Thoracic aorta (tissue), 2 donors: ENCODE results near the gene PLSCR1. TPM values are rescaled to one million over a fixed set of nuclear protein-coding genes. Genes with fewer than 3 reads are reported as not detected.

ENCODE experiments used
- ATAC-seq: fragments of 150-250 bp; one replicate; pipeline ENCODE4 v1.8.0; 2017; ENCODE audit warnings: low read depth; ENCODE audit not compliant: insufficient number of reproducible peaks, low FRiP score
- DNase-seq: peaks from one replicate; pipeline ENCODE4 v3.0.0-alpha.2; 2020; ENCODE audit warnings: low spot score
- H3K27ac ChIP-seq, 2 donors: fragments of 200-600 bp; sonication (generic); 1 replicate in 1 of 2; 2 replicates in 1 of 2; pipeline ENCODE4 v1.5.1; 2016; ENCODE audit warnings: mild to moderate bottlenecking in 2 of 2, moderate library complexity in 2 of 2
- H3K27me3 ChIP-seq: fragments of 200-600 bp; sonication (generic); replicated peaks from 2 replicates; pipeline ENCODE4 v1.6.0; 2016; ENCODE audit warnings: mild to moderate bottlenecking; ENCODE audit not compliant: insufficient read depth
- H3K36me3 ChIP-seq: fragments of 200-600 bp; sonication (generic); one replicate; pipeline ENCODE4 v1.5.1; 2016
- H3K4me1 ChIP-seq, 2 donors: fragments of 200-600 bp; sonication (generic); 1 replicate in 1 of 2; 2 replicates in 1 of 2; pipeline versions ENCODE4 v1.5.1 to v1.6.0; 2016; ENCODE audit warnings: low read depth in 2 of 2, mild to moderate bottlenecking in 1 of 2; ENCODE audit not compliant: control insufficient read depth in 1 of 2
- H3K4me3 ChIP-seq: fragments of 200-600 bp; sonication (generic); 2 replicates; pipeline ENCODE4 v1.5.1; 2016; ENCODE audit warnings: mild to moderate bottlenecking
- H3K9me3 ChIP-seq: fragments of 200-600 bp; sonication (generic); 2 replicates; pipeline ENCODE4 v1.5.1; 2016
- CTCF ChIP-seq: fragments of 200-600 bp; sonication (generic); IDR thresholded peaks from one replicate; pipeline ENCODE4 v1.5.1; 2019; ENCODE audit warnings: antibody characterized with exemption
- total RNA-seq, 2 donors: library from RNA; depleted of rRNA; stranded (reverse); fragments of >200 nt; gene quantifications; one replicate each; pipeline versions ENCODE4 v1.1.0 to v1.2.3, GENCODE V29; 2016

PLSCR1 gene
- total RNA-seq, 2 donors from 2014 or later = 116 to 565 TPM

- H3K27me3 ChIP-seq = no peaks in the 10 kb centered on the region
- no peak for ATAC-seq
- no peak for TF ChIP-seq CTCF
These were observed 24.9 kb upstream of the PLSCR1 start for GRCh38 chr3:146569314-146569713.

GRCh38 chr3:146566138-146566537 is 21.7 kb upstream of the PLSCR1 start:
- no peak overlapping the region for H3K4me3 ChIP-seq
- DNase-seq = no peak
- no peaks in the 10 kb centered on the region for H3K27me3 ChIP-seq
- no peaks in the 10 kb centered on the region for H3K36me3 ChIP-seq
- H3K27ac ChIP-seq = no peak overlapping the region
- no peaks in the 10 kb centered on the region for H3K4me1 ChIP-seq
- no peak for TF ChIP-seq CTCF
- H3K9me3 ChIP-seq = no peaks in the 10 kb centered on the region
- no peak for ATAC-seq

More at GRCh38 chr3:146569314-146569713, 24.9 kb upstream of the PLSCR1 start:
- Histone ChIP-seq H3K4me3 (no peak overlapping the region), H3K9me3 (no peaks in the 10 kb centered on the region), H3K4me1 (no peaks in the 10 kb centered on the region), H3K36me3 (no peaks in the 10 kb centered on the region), H3K27ac (no peak overlapping the region)
- DNase-seq = no peak

- Histone ChIP-seq H3K4me3 (no peak overlapping the region), H3K27me3 (no peaks in the 10 kb centered on the region), H3K27ac (no peak overlapping the region), H3K36me3 (no peaks in the 10 kb centered on the region), H3K4me1 (no peaks in the 10 kb centered on the region), H3K9me3 (no peaks in the 10 kb centered on the region)
- ATAC-seq (no peak), DNase-seq (no peak)
- no peak for TF ChIP-seq CTCF
These were observed 17.5 kb upstream of the PLSCR1 start for GRCh38 chr3:146561879-146562278.

- no peaks in the 10 kb centered on the region for H3K36me3 ChIP-seq
- no peaks in the 10 kb centered on the region for H3K9me3 ChIP-seq
- no peak for TF ChIP-seq CTCF
- DNase-seq (no peak), ATAC-seq (no peak)
- H3K4me1 ChIP-seq = no peaks in the 10 kb centered on the region
- H3K27me3 ChIP-seq = no peaks in the 10 kb centered on the region
- no peak overlapping the region for H3K27ac ChIP-seq
- H3K4me3 ChIP-seq = no peak overlapping the region
These were observed 17.1 kb upstream of the PLSCR1 start for GRCh38 chr3:146561463-146561862.

- ATAC-seq (no peak), DNase-seq (no peak)
- H3K27me3 ChIP-seq = no peaks in the 10 kb centered on the region
- H3K36me3 ChIP-seq = no peaks in the 10 kb centered on the region
- H3K9me3 ChIP-seq = no peaks in the 10 kb centered on the region
- H3K4me3 ChIP-seq = no peak overlapping the region
- H3K4me1 ChIP-seq = no peaks in the 10 kb centered on the region
- H3K27ac ChIP-seq = no peak overlapping the region
- TF ChIP-seq CTCF = no peak
These were observed 16.3 kb upstream of the PLSCR1 start for GRCh38 chr3:146560678-146561077.
